Keratinocyte (primary cell): Measurements from ENCODE around the gene HSPG2. TPM values are rescaled to one million over a fixed set of nuclear protein-coding genes. Genes with fewer than 3 reads are reported as not detected.

Experiments
- DNase-seq: peaks from one replicate; pipeline ENCODE4 v3.0.0-alpha.2; 2011; ENCODE audit warnings: low read depth, missing footprints, low spot score
- FAIRE-seq: peaks from 2 replicates; lab custom pipeline; 2011; peaks lifted over from hg19 to GRCh38; lab: Jason Lieb, UNC
- H2AFZ ChIP-seq: 2 replicates; pipeline ENCODE4 v1.6.0; 2012; ENCODE audit warnings: low read length, control low read depth, inconsistent platforms; ENCODE audit not compliant: control insufficient read depth
- H3K27ac ChIP-seq: 2 replicates; pipeline ENCODE4 v1.5.1; 2011; ENCODE audit warnings: low read length; ENCODE audit not compliant: control insufficient read depth, insufficient read depth
- H3K27me3 ChIP-seq: 3 replicates; pipeline ENCODE4 v1.6.0; 2011; ENCODE audit warnings: low read length; ENCODE audit not compliant: control insufficient read depth, insufficient read depth; ENCODE audit errors: extremely low read depth
- H3K36me3 ChIP-seq, 2 experiments: 2 replicates in 1 of 2; 3 replicates in 1 of 2; pipeline ENCODE4 v1.5.1; 2011; ENCODE audit warnings: low read length in 2 of 2, mild to moderate bottlenecking in 1 of 2; ENCODE audit not compliant: control insufficient read depth in 2 of 2, insufficient read depth in 2 of 2; ENCODE audit errors: extremely low read depth in 1 of 2
- H3K4me1 ChIP-seq: 3 replicates; pipeline ENCODE4 v1.5.1; 2011; ENCODE audit warnings: low read length; ENCODE audit not compliant: control insufficient read depth, insufficient read depth; ENCODE audit errors: extremely low read depth
- H3K4me2 ChIP-seq: 3 replicates; pipeline ENCODE4 v1.6.0; 2011; ENCODE audit warnings: low read depth, low read length; ENCODE audit not compliant: control insufficient read depth, insufficient read depth; ENCODE audit errors: extremely low read depth
- H3K4me3 ChIP-seq, 3 experiments: fragments of 200-600 bp in 1 of 3; sonication (generic) in 1 of 3; 2 replicates in 2 of 3; 3 replicates in 1 of 3; pipeline ENCODE4 v1.5.1; 2011 to 2016; ENCODE audit warnings: low read length in 3 of 3, mild to moderate bottlenecking in 3 of 3, control low read depth in 2 of 3, inconsistent platforms in 1 of 3, low read depth in 1 of 3, mixed read lengths in 1 of 3, mixed run types in 1 of 3, moderate library complexity in 1 of 3; ENCODE audit not compliant: control insufficient read depth in 2 of 3, insufficient read depth in 2 of 3; ENCODE audit errors: extremely low read depth in 1 of 3
- H3K79me2 ChIP-seq: 2 replicates; pipeline ENCODE4 v1.6.0; 2012; ENCODE audit warnings: low read length; ENCODE audit not compliant: control insufficient read depth, insufficient read depth
- H3K9ac ChIP-seq: 3 replicates; pipeline ENCODE4 v1.6.0; 2011; ENCODE audit warnings: low read length; ENCODE audit not compliant: control insufficient read depth, insufficient read depth; ENCODE audit errors: extremely low read depth
- H3K9me1 ChIP-seq: 3 replicates; pipeline ENCODE4 v1.6.0; 2011; ENCODE audit warnings: low read length; ENCODE audit not compliant: control insufficient read depth, insufficient read depth; ENCODE audit errors: extremely low read depth
- H3K9me3 ChIP-seq: 2 replicates; pipeline ENCODE4 v1.5.1; 2012; ENCODE audit warnings: low read depth, low read length; ENCODE audit not compliant: control insufficient read depth
- H4K20me1 ChIP-seq: 3 replicates; pipeline ENCODE4 v1.6.0; 2011; ENCODE audit warnings: low read length; ENCODE audit not compliant: control insufficient read depth, insufficient read depth; ENCODE audit errors: extremely low read depth
- CTCF ChIP-seq, 3 experiments: IDR thresholded peaks in 1 of 3; conservative IDR thresholded peaks in 1 of 3; optimal IDR thresholded peaks in 1 of 3; 2 replicates in 2 of 3; 3 replicates in 1 of 3; pipeline versions ENCODE3 to v1.5.1; 2011; ENCODE audit warnings: low read length in 3 of 3, mild to moderate bottlenecking in 3 of 3, moderate library complexity in 2 of 3, control low read depth in 1 of 3, inconsistent platforms in 1 of 3; ENCODE audit not compliant: insufficient read depth in 2 of 3; ENCODE audit errors: extremely low read depth in 1 of 3
- EZH2 ChIP-seq: IDR thresholded peaks from one replicate; pipeline ENCODE4 v1.6.1; 2012; ENCODE audit warnings: inconsistent platforms, mild to moderate bottlenecking, low read length, moderate library complexity
- dilution Hi-C: fragments of 300-500 bp; cut with MboI; formaldehyde crosslinking; loops from one replicate; pipeline ENCODE4 v1.7.0; 2020; ENCODE audit warnings: low sequenced_read_pairs; ENCODE audit not compliant: extremely low pct_ligation_motif_present
- polyA plus RNA-seq, 5 experiments: library from polyadenylated mRNA; depleted of rRNA in 3 of 5; stranded (reverse) in 3 of 5; stranded (forward) in 1 of 5; unstranded in 1 of 5; fragments of >200 nt; gene quantifications; 1 replicate in 1 of 5; 2 replicates in 3 of 5; 3 replicates in 1 of 5; pipeline versions ENCODE4 v1.2.1 to v1.2.3, GENCODE V29; 2011 to 2012; ENCODE audit warnings: missing spikeins in 2 of 5, low read depth in 1 of 5, low replicate concordance in 1 of 5

HSPG2 gene
- polyA plus RNA-seq, 1 donor (not counting 4 experiments of a cell fraction or from before 2014, with no cell fraction given) = 9.0 TPM

GRCh38 chr1:21775985-21776562, 161.0 kb downstream of the HSPG2 start:
- Histone ChIP-seq H4K20me1 (no peaks in the 10 kb centered on the region), H3K9ac (no peak overlapping the region), H3K36me3 (peaks cover 0 to 3% of the 10 kb centered on the region in 2 experiments), H3K9me3 (no peaks in the 10 kb centered on the region), H3K79me2 (peaks cover 94% of the 10 kb centered on the region), H3K27me3 (no peaks in the 10 kb centered on the region), H3K4me1 (no peaks in the 10 kb centered on the region), H3K4me3 (no peak overlapping the region), H2AFZ (no peak overlapping the region), H3K9me1 (no peaks in the 10 kb centered on the region), H3K27ac (no peak overlapping the region), H3K4me2 (no peak overlapping the region)
- TF ChIP-seq CTCF (optimal IDR thresholded peaks at IDR 0.05 in 1 of 3, IDR thresholded peaks at IDR 0.05 in 1 of 3, conservative IDR thresholded peaks at IDR 0.05 in 1 of 3; ENCODE audit: extremely low read depth in 1 of 3, insufficient read depth in 2 of 3, low read length in 3 of 3) = no peak
- no peak for TF ChIP-seq EZH2
- FAIRE-seq (no peak), DNase-seq (no peak)
- dilution Hi-C loops = no loop called here

GRCh38 chr1:21775550-21775914, 161.6 kb downstream of the HSPG2 start:
- Histone ChIP-seq H2AFZ (no peak overlapping the region), H3K27ac (no peak overlapping the region), H3K79me2 (peaks cover 93% of the 10 kb centered on the region), H3K9me1 (no peaks in the 10 kb centered on the region), H3K4me3 (no peak overlapping the region), H3K36me3 (peaks cover 0 to 3% of the 10 kb centered on the region in 2 experiments), H3K4me1 (no peaks in the 10 kb centered on the region), H3K9me3 (no peaks in the 10 kb centered on the region), H3K27me3 (no peaks in the 10 kb centered on the region), H3K4me2 (no peak overlapping the region), H3K9ac (no peak overlapping the region), H4K20me1 (no peaks in the 10 kb centered on the region)
- dilution Hi-C loops = no loop called here
- TF ChIP-seq EZH2 = no peak
- no peak for TF ChIP-seq CTCF (optimal IDR thresholded peaks at IDR 0.05 in 1 of 3, IDR thresholded peaks at IDR 0.05 in 1 of 3, conservative IDR thresholded peaks at IDR 0.05 in 1 of 3; ENCODE audit: extremely low read depth in 1 of 3, insufficient read depth in 2 of 3, low read length in 3 of 3)
- FAIRE-seq (no peak), DNase-seq (no peak)
